ENCODE measurements around the gene PPP1R3A. TPM values are rescaled to one million over a fixed set of nuclear protein-coding genes. Genes with fewer than 3 reads are reported as not detected.

Gene PPP1R3A
- total RNA-seq, 1 experiment from 2014 or later, result 0.07 TPM

- Mint-ChIP-seq H3K4me1 (peaks cover 13% of the 10 kb centered on the region), H3K27ac (no peak overlapping the region), H3K4me3 (no peak overlapping the region), H3K36me3 (no peaks in the 10 kb centered on the region), H3K27me3 (ENCODE audit: low read depth) (no peaks in the 10 kb centered on the region), H3K9me3 (no peaks in the 10 kb centered on the region)
- TF ChIP-seq ATF2 (CRISPR knock-in tag; IDR thresholded peaks at IDR 0.05; ENCODE audit: borderline replicate concordance, low read depth) (no peak), CBFB (CRISPR knock-in tag; IDR thresholded peaks at IDR 0.05; ENCODE audit: low read depth) (no peak)
- ChIA-PET CTCF (no interaction called here), POLR2A (no interaction called here)
- ATAC-seq, result no peak
- DNase-seq (ENCODE audit: low spot score), result no peak
These were observed 969 bp downstream of the PPP1R3A start for GRCh38 chr7:113917840-113918239.

DNA sequence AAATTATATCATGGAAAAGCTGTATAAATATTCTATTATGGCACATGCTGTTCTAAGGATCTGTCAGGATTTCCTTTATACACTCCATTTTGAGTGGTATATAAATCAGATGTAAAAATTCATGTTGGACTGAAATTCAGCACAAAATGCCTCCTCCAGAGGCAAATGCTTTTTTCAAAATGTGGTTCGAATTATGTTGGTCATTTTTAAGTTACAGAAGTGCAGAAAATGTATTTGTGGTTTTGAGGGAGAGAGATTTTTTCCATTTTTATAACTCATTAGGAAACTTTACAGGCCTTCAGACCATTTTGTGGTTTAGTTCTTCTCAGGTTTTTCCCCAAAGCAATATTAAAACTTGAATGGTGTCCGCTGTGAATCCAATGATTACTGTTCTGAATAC, 2.9 kb downstream of the PPP1R3A start:
- Mint-ChIP-seq H3K9me3 (no peaks in the 10 kb centered on the region), H3K4me1 (peaks cover 8% of the 10 kb centered on the region), H3K27ac (no peak overlapping the region), H3K36me3 (no peaks in the 10 kb centered on the region), H3K4me3 (no peak overlapping the region), H3K27me3 (ENCODE audit: low read depth) (no peaks in the 10 kb centered on the region)
- ChIA-PET CTCF (no interaction called here), POLR2A (no interaction called here)
- ATAC-seq (no peak), DNase-seq (ENCODE audit: low spot score) (no peak)
- no peak for TF ChIP-seq ZNF138 (CRISPR knock-in tag; conservative IDR thresholded peaks at IDR 0.05)
- TF ChIP-seq HMGA2 (CRISPR knock-in tag; IDR thresholded peaks at IDR 0.05), result no peak
- TF ChIP-seq JAZF1 (CRISPR knock-in tag; IDR thresholded peaks at IDR 0.05), result no peak
- TF ChIP-seq, protein P1, sequence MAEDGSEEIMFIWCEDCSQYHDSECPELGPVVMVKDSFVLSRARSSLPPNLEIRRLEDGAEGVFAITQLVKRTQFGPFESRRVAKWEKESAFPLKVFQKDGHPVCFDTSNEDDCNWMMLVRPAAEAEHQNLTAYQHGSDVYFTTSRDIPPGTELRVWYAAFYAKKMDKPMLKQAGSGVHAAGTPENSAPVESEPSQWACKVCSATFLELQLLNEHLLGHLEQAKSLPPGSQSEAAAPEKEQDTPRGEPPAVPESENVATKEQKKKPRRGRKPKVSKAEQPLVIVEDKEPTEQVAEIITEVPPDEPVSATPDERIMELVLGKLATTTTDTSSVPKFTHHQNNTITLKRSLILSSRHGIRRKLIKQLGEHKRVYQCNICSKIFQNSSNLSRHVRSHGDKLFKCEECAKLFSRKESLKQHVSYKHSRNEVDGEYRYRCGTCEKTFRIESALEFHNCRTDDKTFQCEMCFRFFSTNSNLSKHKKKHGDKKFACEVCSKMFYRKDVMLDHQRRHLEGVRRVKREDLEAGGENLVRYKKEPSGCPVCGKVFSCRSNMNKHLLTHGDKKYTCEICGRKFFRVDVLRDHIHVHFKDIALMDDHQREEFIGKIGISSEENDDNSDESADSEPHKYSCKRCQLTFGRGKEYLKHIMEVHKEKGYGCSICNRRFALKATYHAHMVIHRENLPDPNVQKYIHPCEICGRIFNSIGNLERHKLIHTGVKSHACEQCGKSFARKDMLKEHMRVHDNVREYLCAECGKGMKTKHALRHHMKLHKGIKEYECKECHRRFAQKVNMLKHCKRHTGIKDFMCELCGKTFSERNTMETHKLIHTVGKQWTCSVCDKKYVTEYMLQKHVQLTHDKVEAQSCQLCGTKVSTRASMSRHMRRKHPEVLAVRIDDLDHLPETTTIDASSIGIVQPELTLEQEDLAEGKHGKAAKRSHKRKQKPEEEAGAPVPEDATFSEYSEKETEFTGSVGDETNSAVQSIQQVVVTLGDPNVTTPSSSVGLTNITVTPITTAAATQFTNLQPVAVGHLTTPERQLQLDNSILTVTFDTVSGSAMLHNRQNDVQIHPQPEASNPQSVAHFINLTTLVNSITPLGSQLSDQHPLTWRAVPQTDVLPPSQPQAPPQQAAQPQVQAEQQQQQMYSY (CRISPR knock-in tag; IDR thresholded peaks at IDR 0.05), result no peak
- TF ChIP-seq ZNF263 (CRISPR knock-in tag; IDR thresholded peaks at IDR 0.05; ENCODE audit: low read depth), result no peak
- TF ChIP-seq ATF1 (CRISPR knock-in tag; IDR thresholded peaks at IDR 0.05), result no peak
- no peak for TF ChIP-seq GRHL2 (CRISPR knock-in tag; IDR thresholded peaks at IDR 0.05; ENCODE audit: insufficient replicate concordance, severe bottlenecking)
- no peak for TF ChIP-seq ARID4B (CRISPR knock-in tag; IDR thresholded peaks at IDR 0.05; ENCODE audit: borderline replicate concordance)
- TF ChIP-seq NR1H2 (CRISPR knock-in tag; IDR thresholded peaks at IDR 0.05), result no peak
- TF ChIP-seq, protein P2, sequence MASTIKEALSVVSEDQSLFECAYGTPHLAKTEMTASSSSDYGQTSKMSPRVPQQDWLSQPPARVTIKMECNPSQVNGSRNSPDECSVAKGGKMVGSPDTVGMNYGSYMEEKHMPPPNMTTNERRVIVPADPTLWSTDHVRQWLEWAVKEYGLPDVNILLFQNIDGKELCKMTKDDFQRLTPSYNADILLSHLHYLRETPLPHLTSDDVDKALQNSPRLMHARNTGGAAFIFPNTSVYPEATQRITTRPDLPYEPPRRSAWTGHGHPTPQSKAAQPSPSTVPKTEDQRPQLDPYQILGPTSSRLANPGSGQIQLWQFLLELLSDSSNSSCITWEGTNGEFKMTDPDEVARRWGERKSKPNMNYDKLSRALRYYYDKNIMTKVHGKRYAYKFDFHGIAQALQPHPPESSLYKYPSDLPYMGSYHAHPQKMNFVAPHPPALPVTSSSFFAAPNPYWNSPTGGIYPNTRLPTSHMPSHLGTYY (CRISPR knock-in tag; IDR thresholded peaks at IDR 0.05), result no peak
